ENCODE measurements around the gene ACSL1. TPM values are rescaled to one million over a fixed set of nuclear protein-coding genes. Genes with fewer than 3 reads are reported as not detected.
"Not testable (repeated sequence)": the region's sequence is repeated elsewhere in the genome, so short reads cannot be mapped to it uniquely, and the experiment has no call there.

Gene ACSL1
- total and polyA plus RNA-seq, 2 experiments from 2014 or later, result 6.2 to 13.1 TPM

GRCh38 chr4:184779160-184779559, 46.6 kb downstream of the ACSL1 start:
- H3K27me3 Mint-ChIP-seq (ENCODE audit: insufficient read depth, low read depth, poor library complexity); H3K4me3 Mint-ChIP-seq; H3K36me3 Mint-ChIP-seq (ENCODE audit: low read depth); H3K27ac ChIP-seq (ENCODE audit: low read depth); H2AFZ ChIP-seq; DNase-seq (ENCODE audit: low spot score); H3K27ac Mint-ChIP-seq; H4K20me1 ChIP-seq (replicated peaks; ENCODE audit: insufficient read depth); H3K79me2 ChIP-seq (replicated peaks; ENCODE audit: insufficient read depth); H3K4me3 ChIP-seq; H3K27me3 ChIP-seq (ENCODE audit: insufficient read depth); ATAC-seq; H3K9me2 ChIP-seq (ENCODE audit: insufficient read depth); H3K4me2 ChIP-seq; H3F3A ChIP-seq (replicated peaks; ENCODE audit: low read depth); H3K9me3 Mint-ChIP-seq; H3K36me3 ChIP-seq (ENCODE audit: insufficient read depth): not testable (repeated sequence)
- H3K4me1 Mint-ChIP-seq, result peaks cover 12% of the 10 kb centered on the region
- peaks cover 12% of the 10 kb centered on the region; the same call in 1 of the 2 replicates for H3K4me1 ChIP-seq (ENCODE audit: insufficient read depth)

GRCh38 chr4:184778325-184778724, 47.4 kb downstream of the ACSL1 start:
- peaks cover 4% of the 10 kb centered on the region; the same call in 2 of the 3 replicates for H3K36me3 Mint-ChIP-seq (ENCODE audit: low read depth)
- no peaks in the 10 kb centered on the region for H4K20me1 ChIP-seq (replicated peaks; ENCODE audit: insufficient read depth)
- H3K36me3 ChIP-seq (ENCODE audit: insufficient read depth), result peaks cover 5% of the 10 kb centered on the region; the same call in 1 of the 2 replicates
- ATAC-seq, result no peak
- H3K4me2 ChIP-seq, result no peak overlapping the region
- H3K27ac Mint-ChIP-seq, result no peak overlapping the region
- H3K4me1 Mint-ChIP-seq, result peaks cover 11% of the 10 kb centered on the region
- H3K4me3 Mint-ChIP-seq, result no peak overlapping the region
- no peaks in the 10 kb centered on the region for H3K9me2 ChIP-seq (ENCODE audit: insufficient read depth)
- no peaks in the 10 kb centered on the region for H3K27me3 ChIP-seq (ENCODE audit: insufficient read depth)
- H3K79me2 ChIP-seq (replicated peaks; ENCODE audit: insufficient read depth), result no peaks in the 10 kb centered on the region
- H3K4me1 ChIP-seq (ENCODE audit: insufficient read depth), result peaks cover 11% of the 10 kb centered on the region; the same call in 1 of the 2 replicates
- H3K27me3 Mint-ChIP-seq (ENCODE audit: insufficient read depth, low read depth, poor library complexity), result peaks cover 5% of the 10 kb centered on the region
- no peak overlapping the region for H3K4me3 ChIP-seq
- no peaks in the 10 kb centered on the region for H3F3A ChIP-seq (replicated peaks; ENCODE audit: low read depth)
- no peak overlapping the region for H3K27ac ChIP-seq (ENCODE audit: low read depth)
- no peak for DNase-seq (ENCODE audit: low spot score)
- H2AFZ ChIP-seq, result no peak overlapping the region
- peaks cover 7% of the 10 kb centered on the region for H3K9me3 Mint-ChIP-seq
- TF ChIP-seq CTCF (conservative IDR thresholded peaks at IDR 0.05; ENCODE audit: low read depth in 2 of 2) (no peak), JUNB (IDR thresholded peaks at IDR 0.05; ENCODE audit: unreplicated experiment) (no peak), ZNF462 (CRISPR knock-in tag; IDR thresholded peaks at IDR 0.05) (no peak), POLR2AphosphoS5 (IDR thresholded peaks at IDR 0.05; ENCODE audit: low read depth) (no peak), ETS1 (IDR thresholded peaks at IDR 0.05) (no peak), ZNF331 (CRISPR knock-in tag; IDR thresholded peaks at IDR 0.05; ENCODE audit: low read depth) (no peak), REST (IDR thresholded peaks at IDR 0.05; ENCODE audit: unreplicated experiment) (no peak), NANOG (IDR thresholded peaks at IDR 0.05; ENCODE audit: borderline replicate concordance) (no peak), EZH2 (IDR thresholded peaks at IDR 0.05; ENCODE audit: low read depth, unreplicated experiment) (no peak), STAT1 (IDR thresholded peaks at IDR 0.05; ENCODE audit: unreplicated experiment) (no peak)

Data from GM23338 (cell line).